Measurements from ENCODE around the gene DGKB.
"Not testable (repeated sequence)": the region's sequence is repeated elsewhere in the genome, so short reads cannot be mapped to it uniquely, and the experiment has no call there.

The DGKB gene

GRCh38 chr7:14461716-14462115, 440.8 kb downstream of the DGKB start:
- not testable (repeated sequence) for H3K27me3 Mint-ChIP-seq; H3K9me3 Mint-ChIP-seq; H3K4me3 Mint-ChIP-seq; H3K4me1 Mint-ChIP-seq (ENCODE audit: low read depth); DNase-seq; H3K27ac Mint-ChIP-seq; H3K36me3 Mint-ChIP-seq (ENCODE audit: low read depth)

GRCh38 chr7:14458846-14459245, 443.7 kb downstream of the DGKB start:
- not testable (repeated sequence) for DNase-seq; H3K27me3 Mint-ChIP-seq; H3K4me3 Mint-ChIP-seq; H3K9me3 Mint-ChIP-seq; H3K27ac Mint-ChIP-seq; H3K36me3 Mint-ChIP-seq (ENCODE audit: low read depth); H3K4me1 Mint-ChIP-seq (ENCODE audit: low read depth)

- H3K4me3 Mint-ChIP-seq: no peak overlapping the region
- H3K27me3 Mint-ChIP-seq: peaks cover 4% of the 10 kb centered on the region
- no peak overlapping the region for H3K27ac Mint-ChIP-seq
- peaks cover 3% of the 10 kb centered on the region for H3K4me1 Mint-ChIP-seq (ENCODE audit: low read depth)
- H3K9me3 Mint-ChIP-seq: no peaks in the 10 kb centered on the region
- no peaks in the 10 kb centered on the region for H3K36me3 Mint-ChIP-seq (ENCODE audit: low read depth)
- peak; percentile 36 for DNase-seq
Measured at GRCh38 chr7:14457568-14458453, 444.7 kb downstream of the DGKB start.

- Mint-ChIP-seq H3K36me3 (ENCODE audit: low read depth) (no peaks in the 10 kb centered on the region), H3K9me3 (no peaks in the 10 kb centered on the region), H3K4me1 (ENCODE audit: low read depth) (peaks cover 8% of the 10 kb centered on the region), H3K4me3 (no peak overlapping the region), H3K27me3 (no peaks in the 10 kb centered on the region), H3K27ac (no peak overlapping the region)
- no peak for DNase-seq
Measured at GRCh38 chr7:14449291-14449690, 453.3 kb downstream of the DGKB start.

GRCh38 chr7:14446829-14447228, 455.7 kb downstream of the DGKB start:
- no peak for DNase-seq
- Mint-ChIP-seq H3K27ac (no peak overlapping the region), H3K4me3 (no peak overlapping the region), H3K27me3 (no peaks in the 10 kb centered on the region), H3K36me3 (ENCODE audit: low read depth) (no peaks in the 10 kb centered on the region), H3K9me3 (no peaks in the 10 kb centered on the region), H3K4me1 (ENCODE audit: low read depth) (peaks cover 8% of the 10 kb centered on the region)

GRCh38 chr7:14446219-14446618, 456.3 kb downstream of the DGKB start:
- Mint-ChIP-seq H3K4me3 (no peak overlapping the region), H3K27ac (no peak overlapping the region)

GRCh38 chr7:14438366-14438765, 464.2 kb downstream of the DGKB start:
- H3K9me3 Mint-ChIP-seq: no peaks in the 10 kb centered on the region
- no peak overlapping the region for H3K4me3 Mint-ChIP-seq
- no peaks in the 10 kb centered on the region for H3K36me3 Mint-ChIP-seq (ENCODE audit: low read depth)
- H3K4me1 Mint-ChIP-seq (ENCODE audit: low read depth): no peaks in the 10 kb centered on the region
- no peaks in the 10 kb centered on the region for H3K27me3 Mint-ChIP-seq
- DNase-seq: no peak
- H3K27ac Mint-ChIP-seq: no peak overlapping the region

More at GRCh38 chr7:14446219-14446618, 456.3 kb downstream of the DGKB start:
- H3K36me3 Mint-ChIP-seq (ENCODE audit: low read depth): no peaks in the 10 kb centered on the region
- no peaks in the 10 kb centered on the region for H3K27me3 Mint-ChIP-seq
- no peak for DNase-seq
- H3K9me3 Mint-ChIP-seq: no peaks in the 10 kb centered on the region
- peaks cover 8% of the 10 kb centered on the region for H3K4me1 Mint-ChIP-seq (ENCODE audit: low read depth)

GRCh38 chr7:14436878-14437277, 465.7 kb downstream of the DGKB start:
- Mint-ChIP-seq H3K27ac (no peak overlapping the region), H3K4me1 (ENCODE audit: low read depth) (no peaks in the 10 kb centered on the region), H3K4me3 (no peak overlapping the region), H3K27me3 (no peaks in the 10 kb centered on the region), H3K9me3 (no peaks in the 10 kb centered on the region), H3K36me3 (ENCODE audit: low read depth) (no peaks in the 10 kb centered on the region)
- no peak for DNase-seq

GRCh38 chr7:14432924-14433323, 469.6 kb downstream of the DGKB start:
- no peak overlapping the region for H3K4me3 Mint-ChIP-seq
- H3K27me3 Mint-ChIP-seq: no peaks in the 10 kb centered on the region
- no peak for DNase-seq
- no peaks in the 10 kb centered on the region for H3K36me3 Mint-ChIP-seq (ENCODE audit: low read depth)
- no peak overlapping the region for H3K27ac Mint-ChIP-seq
- H3K4me1 Mint-ChIP-seq (ENCODE audit: low read depth): no peaks in the 10 kb centered on the region
- H3K9me3 Mint-ChIP-seq: no peaks in the 10 kb centered on the region

GRCh38 chr7:14430926-14431325, 471.6 kb downstream of the DGKB start:
- Mint-ChIP-seq H3K36me3 (ENCODE audit: low read depth) (no peaks in the 10 kb centered on the region), H3K4me1 (ENCODE audit: low read depth) (no peaks in the 10 kb centered on the region), H3K27ac (no peak overlapping the region), H3K9me3 (peaks cover 3% of the 10 kb centered on the region), H3K27me3 (no peaks in the 10 kb centered on the region), H3K4me3 (no peak overlapping the region)
- no peak for DNase-seq

- Mint-ChIP-seq H3K4me3 (no peak overlapping the region), H3K27ac (no peak overlapping the region), H3K4me1 (ENCODE audit: low read depth) (no peaks in the 10 kb centered on the region), H3K9me3 (peaks cover 3% of the 10 kb centered on the region), H3K36me3 (ENCODE audit: low read depth) (no peaks in the 10 kb centered on the region), H3K27me3 (no peaks in the 10 kb centered on the region)
- no peak for DNase-seq
Measured at GRCh38 chr7:14425559-14425958, 477.0 kb downstream of the DGKB start.

GRCh38 chr7:14424675-14425074, 477.9 kb downstream of the DGKB start:
- peaks cover 3% of the 10 kb centered on the region for H3K9me3 Mint-ChIP-seq
- no peaks in the 10 kb centered on the region for H3K4me1 Mint-ChIP-seq (ENCODE audit: low read depth)
- DNase-seq: no peak
- no peaks in the 10 kb centered on the region for H3K27me3 Mint-ChIP-seq
- H3K36me3 Mint-ChIP-seq (ENCODE audit: low read depth): no peaks in the 10 kb centered on the region
- no peak overlapping the region for H3K27ac Mint-ChIP-seq
- H3K4me3 Mint-ChIP-seq: no peak overlapping the region

- no peaks in the 10 kb centered on the region for H3K27me3 Mint-ChIP-seq
- no peak overlapping the region for H3K27ac Mint-ChIP-seq
- no peak for DNase-seq
- no peaks in the 10 kb centered on the region for H3K9me3 Mint-ChIP-seq
- H3K36me3 Mint-ChIP-seq (ENCODE audit: low read depth): no peaks in the 10 kb centered on the region
- no peak overlapping the region for H3K4me3 Mint-ChIP-seq
- H3K4me1 Mint-ChIP-seq (ENCODE audit: low read depth): no peaks in the 10 kb centered on the region
Measured at GRCh38 chr7:14420768-14421167, 481.8 kb downstream of the DGKB start.

- Mint-ChIP-seq H3K36me3 (ENCODE audit: low read depth) (no peaks in the 10 kb centered on the region), H3K9me3 (no peaks in the 10 kb centered on the region), H3K27ac (no peak overlapping the region), H3K4me1 (ENCODE audit: low read depth) (no peaks in the 10 kb centered on the region), H3K27me3 (no peaks in the 10 kb centered on the region), H3K4me3 (no peak overlapping the region)
- DNase-seq: no peak
Measured at GRCh38 chr7:14419531-14419930, 483.0 kb downstream of the DGKB start.

GRCh38 chr7:14418633-14419032, 483.9 kb downstream of the DGKB start:
- DNase-seq: no peak
- H3K36me3 Mint-ChIP-seq (ENCODE audit: low read depth): no peaks in the 10 kb centered on the region
- H3K27me3 Mint-ChIP-seq: no peaks in the 10 kb centered on the region
- H3K4me3 Mint-ChIP-seq: no peak overlapping the region
- H3K9me3 Mint-ChIP-seq: no peaks in the 10 kb centered on the region
- no peak overlapping the region for H3K27ac Mint-ChIP-seq
- no peaks in the 10 kb centered on the region for H3K4me1 Mint-ChIP-seq (ENCODE audit: low read depth)
